NCI-H2196 (cell line): ENCODE data around the gene NUP153.
A peak's percentile ranks its signal among the peaks of the same experiment; 100 is the strongest.
"Not testable (repeated sequence)": the region's sequence is repeated elsewhere in the genome, so short reads cannot be mapped to it uniquely, and the experiment has no call there.

Experiments
- DNase-seq: peaks from one replicate; lab custom pipeline; 2025; ENCODE audit not compliant: unreplicated experiment; lab: John Stamatoyannopoulos, UW

The NUP153 gene

GRCh38 chr6:17706580-17707370, at the start of gene NUP153:
Gene NUP153 (minus strand): TSS chr6:17706925. CDS start chr6:17706387, 538 bp downstream.
- peak; percentile 98 for DNase-seq

GRCh38 chr6:17754254-17754653, 47.5 kb upstream of the NUP153 start:
- DNase-seq = no peak

GRCh38 chr6:17745324-17745723, 38.6 kb upstream of the NUP153 start:
- not testable (repeated sequence) for DNase-seq

- DNase-seq = not testable (repeated sequence)
Measured at GRCh38 chr6:17744757-17745308, 38.1 kb upstream of the NUP153 start.

GRCh38 chr6:17744019-17744756, 37.5 kb upstream of the NUP153 start:
- no peak for DNase-seq

- DNase-seq = no peak
Measured at GRCh38 chr6:17741507-17741906, 34.8 kb upstream of the NUP153 start.

- no peak for DNase-seq
Measured at GRCh38 chr6:17740559-17741220, 34.0 kb upstream of the NUP153 start.

- DNase-seq = no peak
Measured at GRCh38 chr6:17737704-17738252, 31.1 kb upstream of the NUP153 start.

- DNase-seq = not testable (repeated sequence)
Measured at GRCh38 chr6:17735311-17735710, 28.6 kb upstream of the NUP153 start.

- DNase-seq = no peak
Measured at GRCh38 chr6:17730078-17730704, 23.5 kb upstream of the NUP153 start.

- no peak for DNase-seq
Measured at GRCh38 chr6:17729223-17730077, 22.7 kb upstream of the NUP153 start.

GRCh38 chr6:17728551-17729222, 22.0 kb upstream of the NUP153 start:
- DNase-seq = no peak

GRCh38 chr6:17725083-17725482, 18.4 kb upstream of the NUP153 start:
- no peak for DNase-seq

- no peak for DNase-seq
Measured at GRCh38 chr6:17724341-17724740, 17.6 kb upstream of the NUP153 start.

- no peak for DNase-seq
Measured at GRCh38 chr6:17721671-17722070, 14.9 kb upstream of the NUP153 start.

- no peak for DNase-seq
Measured at GRCh38 chr6:17719323-17720041, 12.8 kb upstream of the NUP153 start.

GRCh38 chr6:17716221-17716620, 9.5 kb upstream of the NUP153 start:
- DNase-seq = no peak
